ENCODE measurements around the gene MCM9. TPM values are rescaled to one million over a fixed set of nuclear protein-coding genes. Genes with fewer than 3 reads are reported as not detected.
"Not testable (repeated sequence)": the region's sequence is repeated elsewhere in the genome, so short reads cannot be mapped to it uniquely, and the experiment has no call there.

MCM9 gene
- total and polyA plus RNA-seq, 2 donors (not counting 1 experiment from before 2014, with no cell fraction given) = 14.0 to 54.5 TPM

- Mint-ChIP-seq H3K4me1 (peaks cover 46% of the 10 kb centered on the region), H3K27ac (no peak overlapping the region), H3K27me3 (no peaks in the 10 kb centered on the region), H3K4me3 (no peak overlapping the region), H3K9me3 (ENCODE audit: insufficient read depth) (peaks cover 18% of the 10 kb centered on the region)
- ATAC-seq (ENCODE audit: low read depth) = no peak
- Histone ChIP-seq H3K27ac (ENCODE audit: low read length in 2 of 2) (no peak overlapping the region), H3K4me3 (ENCODE audit: control extremely low read depth in 1 of 5, extremely low read depth in 1 of 5, insufficient read depth in 1 of 5, low read depth in 2 of 5, low read length in 4 of 5) (no peak overlapping the region), H3K4me1 (ENCODE audit: control insufficient read depth in 2 of 2, insufficient read depth in 2 of 2, low read length in 2 of 2) (peaks cover 4% of the 10 kb centered on the region in 2 donors), H3K36me3 (replicated peaks in 1 of 2; ENCODE audit: control extremely low read depth in 1 of 2, control insufficient read depth in 1 of 2, extremely low read depth in 1 of 2, insufficient read depth in 2 of 2, low read length in 1 of 2) (no peaks in the 10 kb centered on the region), H3K9me3 (ENCODE audit: control extremely low read depth in 1 of 3, control insufficient read depth in 2 of 3, insufficient read depth in 1 of 3, low read length in 2 of 3) (peaks cover 0 to 6% (median 0%) of the 10 kb centered on the region in 3 donors), H3K9ac (ENCODE audit: low read length) (no peak overlapping the region), H3K27me3 (replicated peaks in 1 of 4; ENCODE audit: control extremely low read depth in 1 of 4, control insufficient read depth in 3 of 4, insufficient read depth in 4 of 4, low read length in 3 of 4) (no peaks in the 10 kb centered on the region), H3K4me2 (replicated peaks; ENCODE audit: low read depth, low read length, poor library complexity, severe bottlenecking) (no peak overlapping the region), H2AFZ (ENCODE audit: insufficient read depth, low read depth, low read length, poor library complexity, severe bottlenecking) (no peak overlapping the region), H4K20me1 (ENCODE audit: control insufficient read depth, insufficient read depth, low read length, poor library complexity, severe bottlenecking) (no peaks in the 10 kb centered on the region), H3K79me2 (ENCODE audit: control insufficient read depth, insufficient read depth, low read length) (peaks cover 90% of the 10 kb centered on the region)
- POLR2A ChIA-PET = no interaction called here
- TF ChIP-seq EZH2 (IDR thresholded peaks at IDR 0.05; ENCODE audit: borderline replicate concordance, insufficient read depth, low read depth, low read length, poor library complexity, severe bottlenecking) (no peak), CTCF (IDR thresholded peaks at IDR 0.05) (no peak)
- 100% methylated on average over 1 of the region's 2 CpGs for WGBS (ENCODE audit: insufficient coverage)
- CTCF ChIA-PET = no interaction called here
- DNase-seq = no peak
- intact Hi-C loops (cut with micrococcal nuclease) = no loop called here
These were observed 64.9 kb downstream of the MCM9 start for GRCh38 chr6:118869894-118870589.

GRCh38 chr6:118869350-118869749, 65.6 kb downstream of the MCM9 start:
- peaks cover 11% of the 10 kb centered on the region in 2 donors for H3K4me1 ChIP-seq (ENCODE audit: control insufficient read depth in 2 of 2, insufficient read depth in 2 of 2, low read length in 2 of 2)
- H3K27ac ChIP-seq (ENCODE audit: low read length in 2 of 2) = no peak overlapping the region
- no peak overlapping the region for H3K9ac ChIP-seq (ENCODE audit: low read length)
- no peaks in the 10 kb centered on the region for H4K20me1 ChIP-seq (ENCODE audit: control insufficient read depth, insufficient read depth, low read length, poor library complexity, severe bottlenecking)
- H3K9me3 ChIP-seq (ENCODE audit: control extremely low read depth in 1 of 3, control insufficient read depth in 2 of 3, insufficient read depth in 1 of 3, low read length in 2 of 3) = peaks cover 0 to 6% (median 0%) of the 10 kb centered on the region in 3 donors
- CTCF ChIA-PET = no interaction called here
- no peak overlapping the region for H2AFZ ChIP-seq (ENCODE audit: insufficient read depth, low read depth, low read length, poor library complexity, severe bottlenecking)
- POLR2A ChIA-PET = no interaction called here
- intact Hi-C loops (cut with micrococcal nuclease) = no loop called here
- no peak for DNase-seq
- H3K9me3 Mint-ChIP-seq (ENCODE audit: insufficient read depth) = peaks cover 18% of the 10 kb centered on the region
- no peaks in the 10 kb centered on the region for H3K27me3 Mint-ChIP-seq
- no peak overlapping the region for H3K4me3 ChIP-seq (ENCODE audit: control extremely low read depth in 1 of 5, extremely low read depth in 1 of 5, insufficient read depth in 1 of 5, low read depth in 2 of 5, low read length in 4 of 5)
- H3K4me1 Mint-ChIP-seq = peaks cover 51% of the 10 kb centered on the region
- H3K4me2 ChIP-seq (replicated peaks; ENCODE audit: low read depth, low read length, poor library complexity, severe bottlenecking) = no peak overlapping the region
- ATAC-seq (ENCODE audit: low read depth) = no peak
- H3K27me3 ChIP-seq (replicated peaks in 1 of 4; ENCODE audit: control extremely low read depth in 1 of 4, control insufficient read depth in 3 of 4, insufficient read depth in 4 of 4, low read length in 3 of 4) = no peaks in the 10 kb centered on the region
- H3K27ac Mint-ChIP-seq = no peak overlapping the region
- no peak overlapping the region for H3K4me3 Mint-ChIP-seq
- H3K79me2 ChIP-seq (ENCODE audit: control insufficient read depth, insufficient read depth, low read length) = peaks cover 90% of the 10 kb centered on the region
- no peaks in the 10 kb centered on the region for H3K36me3 ChIP-seq (replicated peaks in 1 of 2; ENCODE audit: control extremely low read depth in 1 of 2, control insufficient read depth in 1 of 2, extremely low read depth in 1 of 2, insufficient read depth in 2 of 2, low read length in 1 of 2)
- WGBS (ENCODE audit: insufficient coverage) = no CpG with 5 or more reads among the region's 2 CpGs
- TF ChIP-seq EZH2 (IDR thresholded peaks at IDR 0.05; ENCODE audit: borderline replicate concordance, insufficient read depth, low read depth, low read length, poor library complexity, severe bottlenecking) (no peak), CTCF (IDR thresholded peaks at IDR 0.05) (no peak)

DNA sequence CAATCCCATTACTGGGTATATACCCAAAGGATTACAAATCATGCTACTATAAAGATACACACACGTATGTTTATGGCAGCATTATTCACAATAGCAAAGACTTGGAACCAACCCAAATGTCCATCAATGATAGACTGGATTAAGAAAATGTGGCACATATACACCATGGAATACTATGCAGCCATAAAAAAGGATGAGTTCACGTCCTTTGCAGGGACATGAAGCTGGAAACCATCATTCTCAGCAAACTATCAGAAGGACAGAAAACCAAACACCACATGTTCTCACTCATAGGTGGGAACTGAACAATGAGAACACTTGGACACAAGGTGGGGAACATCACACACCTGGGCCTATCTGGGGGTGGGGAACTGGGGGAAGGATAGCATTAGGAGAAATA, 66.1 kb downstream of the MCM9 start:
- peaks cover 90% of the 10 kb centered on the region for H3K79me2 ChIP-seq (ENCODE audit: control insufficient read depth, insufficient read depth, low read length)
- H4K20me1 ChIP-seq (ENCODE audit: control insufficient read depth, insufficient read depth, low read length, poor library complexity, severe bottlenecking); H3K36me3 ChIP-seq (replicated peaks in 1 of 2; ENCODE audit: control extremely low read depth in 1 of 2, control insufficient read depth in 1 of 2, extremely low read depth in 1 of 2, insufficient read depth in 2 of 2, low read length in 1 of 2); H3K27ac ChIP-seq (ENCODE audit: low read length in 2 of 2); H3K27ac Mint-ChIP-seq; H2AFZ ChIP-seq (ENCODE audit: insufficient read depth, low read depth, low read length, poor library complexity, severe bottlenecking); intact Hi-C loops (cut with micrococcal nuclease); H3K4me3 ChIP-seq (ENCODE audit: control extremely low read depth in 1 of 5, extremely low read depth in 1 of 5, insufficient read depth in 1 of 5, low read depth in 2 of 5, low read length in 4 of 5); DNase-seq; H3K4me3 Mint-ChIP-seq; H3K9ac ChIP-seq (ENCODE audit: low read length); H3K9me3 ChIP-seq (ENCODE audit: control extremely low read depth in 1 of 3, control insufficient read depth in 2 of 3, insufficient read depth in 1 of 3, low read length in 2 of 3); H3K4me2 ChIP-seq (replicated peaks; ENCODE audit: low read depth, low read length, poor library complexity, severe bottlenecking); ATAC-seq (ENCODE audit: low read depth); H3K27me3 ChIP-seq (replicated peaks in 1 of 4; ENCODE audit: control extremely low read depth in 1 of 4, control insufficient read depth in 3 of 4, insufficient read depth in 4 of 4, low read length in 3 of 4); CTCF ChIA-PET; POLR2A ChIA-PET; H3K27me3 Mint-ChIP-seq: not testable (repeated sequence)
- H3K4me1 ChIP-seq (ENCODE audit: control insufficient read depth in 2 of 2, insufficient read depth in 2 of 2, low read length in 2 of 2) = peaks cover 12 to 15% of the 10 kb centered on the region in 2 donors
- 100% methylated on average over 1 of the region's 2 CpGs for WGBS (ENCODE audit: insufficient coverage)
- Mint-ChIP-seq H3K4me1 (peaks cover 52% of the 10 kb centered on the region), H3K9me3 (ENCODE audit: insufficient read depth) (peaks cover 18% of the 10 kb centered on the region)
